K562 (cell line): ENCODE data around the gene SACS. TPM values are rescaled to one million over a fixed set of nuclear protein-coding genes. Genes with fewer than 3 reads are reported as not detected.

ENCODE experiments used
- ATAC-seq: fragments of 200-7000 bp; cut with Tn5 transposase; 3 replicates; pipeline ENCODE4 v1.9.1; 2020; ENCODE audit warnings: moderate library complexity
- BruUV-seq: library from RNA; stranded (reverse); fragments of 400-500 nt; replicated peaks from 2 replicates; lab custom pipeline; 2021; lab: Mats Ljungman, UMichigan
- CTCF ChIA-PET: fragments of 300-600 bp; formaldehyde crosslinking; extraction: SDS; loops from one replicate; lab custom pipeline; 2021; ENCODE audit warnings: low intra/inter-chr PET ratio; lab: Yijun Ruan, JAX
- POLR2A ChIA-PET: fragments of 300-600, 350-650 bp; sonication (Branson Sonifier 250); formaldehyde crosslinking; extraction: SDS; loops from one replicate; lab custom pipeline; 2021; ENCODE audit warnings: antibody characterized with exemption, inconsistent platforms; lab: Yijun Ruan, JAX
- DNase-seq, 4 experiments: peaks; one replicate each; pipeline versions ENCODE4 v3.0.0 to v3.0.0-alpha.2; 2011 to 2018; ENCODE audit warnings: low spot score in 3 of 4, mixed read lengths in 3 of 4; ENCODE audit errors: extremely low read depth in 1 of 4
- FAIRE-seq: peaks from 2 replicates; lab custom pipeline; 2011; peaks lifted over from hg19 to GRCh38; lab: Jason Lieb, UNC
- H2AFZ ChIP-seq: 2 replicates; pipeline ENCODE4 v1.6.0; 2011; ENCODE audit warnings: low read depth, low read length, control low read depth, inconsistent platforms
- H3K27ac ChIP-seq: fragments of 200-600 bp; 3 replicates; pipeline ENCODE4 v1.8.0; 2011; ENCODE audit warnings: low read depth, mild to moderate bottlenecking, control low read depth, inconsistent platforms, low read length, moderate library complexity, mixed read lengths; ENCODE audit errors: extremely low read depth
- H3K27me3 ChIP-seq, 2 experiments: fragments of 300-600 bp in 1 of 2; 2 replicates in 1 of 2; 3 replicates in 1 of 2; pipeline versions ENCODE4 v1.6.0 to v1.8.0; 2011; ENCODE audit warnings: inconsistent platforms in 2 of 2, low read length in 2 of 2, mild to moderate bottlenecking in 1 of 2, mixed read lengths in 1 of 2, moderate library complexity in 1 of 2; ENCODE audit not compliant: control insufficient read depth in 2 of 2, insufficient read depth in 2 of 2
- H3K36me3 ChIP-seq: fragments of 300-600 bp; 3 replicates; pipeline ENCODE4 v1.8.0; 2011; ENCODE audit warnings: mild to moderate bottlenecking, low read length, inconsistent platforms; ENCODE audit not compliant: control insufficient read depth, insufficient read depth
- H3K4me1 ChIP-seq, 2 experiments: fragments of 200-600 bp in 1 of 2; replicated peaks in 1 of 2; 2 replicates in 1 of 2; 3 replicates in 1 of 2; pipeline versions ENCODE4 v1.5.1 to v1.8.0; 2011; ENCODE audit warnings: inconsistent platforms in 2 of 2, low read length in 2 of 2, mild to moderate bottlenecking in 1 of 2, mixed read lengths in 1 of 2, moderate library complexity in 1 of 2; ENCODE audit not compliant: control insufficient read depth in 2 of 2, insufficient read depth in 2 of 2
- H3K4me2 ChIP-seq: 2 replicates; pipeline ENCODE4 v1.6.1; 2011; ENCODE audit warnings: low read length, control low read depth, inconsistent platforms, mixed read lengths; ENCODE audit not compliant: insufficient read depth
- H3K4me3 ChIP-seq: fragments of 200-600 bp; sonication (generic), shearing (Covaris generic); 2 replicates; pipeline ENCODE4 v1.5.1; 2016; ENCODE audit warnings: control low read depth, inconsistent platforms
- H3K79me2 ChIP-seq: fragments of 200-600 bp; 3 replicates; pipeline ENCODE4 v1.8.0; 2011; ENCODE audit warnings: low read length, inconsistent platforms; ENCODE audit not compliant: control insufficient read depth, insufficient read depth
- H3K9ac ChIP-seq, 2 experiments: 2 replicates each; pipeline versions ENCODE4 v1.6.0 to v1.6.1; 2011; ENCODE audit warnings: low read depth in 2 of 2, low read length in 2 of 2, control low read depth in 1 of 2, inconsistent platforms in 1 of 2, mild to moderate bottlenecking in 1 of 2, mixed read lengths in 1 of 2; ENCODE audit not compliant: insufficient read depth in 1 of 2
- H3K9me1 ChIP-seq: one replicate; pipeline ENCODE4 v1.6.0; 2011; ENCODE audit warnings: inconsistent platforms, mild to moderate bottlenecking, low read length, moderate library complexity; ENCODE audit not compliant: control insufficient read depth, insufficient read depth
- H3K9me3 ChIP-seq: replicated peaks from 2 replicates; pipeline ENCODE4 v1.5.1; 2011; ENCODE audit warnings: low read depth, low read length, inconsistent platforms; ENCODE audit not compliant: control insufficient read depth, insufficient read depth
- H4K20me1 ChIP-seq: replicated peaks from 2 replicates; pipeline ENCODE4 v1.6.1; 2011; ENCODE audit warnings: low read length, inconsistent platforms, mixed read lengths; ENCODE audit not compliant: control insufficient read depth, insufficient read depth
- GABPA ChIP-seq: fragments of 200-800 bp; sonication (Bioruptor generic); conservative IDR thresholded peaks from 2 replicates; pipeline ENCODE4 v1.6.1; 2016; ENCODE audit warnings: low read depth, missing genetic modification characterization, missing compliant biosample characterization
- PBX2 ChIP-seq, 2 experiments: IDR thresholded peaks in 1 of 2; conservative IDR thresholded peaks in 1 of 2; 2 replicates each; pipeline ENCODE4 v1.6.1; 2016; ENCODE audit warnings: low read depth in 2 of 2, mild to moderate bottlenecking in 1 of 2, missing compliant biosample characterization in 1 of 2, missing genetic modification characterization in 1 of 2, moderate library complexity in 1 of 2
- whole genome bisulfite sequencing: fragments of 100-300 bp; shearing (Covaris generic); methylation state at CpG from one replicate; pipeline ENCODE4 v1.1.6; 2016; ENCODE audit warnings: low coverage, mixed read lengths; ENCODE audit not compliant: insufficient coverage; ENCODE audit errors: missing lambda C conversion rate; 5-methylcytosine and 5-hydroxymethylcytosine counted together
- in situ Hi-C: fragments of 300-500 bp; cut with MboI; formaldehyde crosslinking; loops from 4 replicates; pipeline ENCODE4 v1.15.0; 2018; ENCODE audit warnings: inconsistent platforms, mixed read lengths
- intact Hi-C: fragments of 100-400 bp; cut with micrococcal nuclease; formaldehyde crosslinking; loops from 2 replicates; pipeline ENCODE4 v1.14.2; 2022
- polyA plus RNA-seq, 8 experiments: library from polyadenylated mRNA; depleted of rRNA in 4 of 8; stranded (reverse) in 5 of 8; unstranded in 3 of 8; fragments of >200 nt; fragmentation: Nextera tagmentation in 2 of 8; fragmentation: Illumina TruSeq in 1 of 8; extraction: Ambion mirVana in 2 of 8; extraction: Trizol in 1 of 8; gene quantifications; 2 replicates each; pipeline versions ENCODE4 v1.2.1 to v1.2.3, GENCODE V29; 2011 to 2014; ENCODE audit warnings: inconsistent platforms in 1 of 8, missing spikeins in 1 of 8
- total RNA-seq, 7 experiments: library from RNA; depleted of rRNA in 6 of 7; stranded (reverse); fragments of >200 nt in 6 of 7; fragmentation: Illumina TruSeq in 2 of 7; extraction: Trizol in 2 of 7; gene quantifications; 2 replicates each; pipeline versions ENCODE4 v1.2.1 to v1.2.3, GENCODE V29; 2011 to 2021; ENCODE audit warnings: low replicate concordance in 1 of 7
- TF ChIP-seq, protein P1 (sequence below): fragments of 200-800 bp; sonication (Bioruptor generic); IDR thresholded peaks from 2 replicates; pipeline ENCODE4 v1.6.1; 2017; ENCODE audit warnings: missing genetic modification characterization, missing compliant biosample characterization

SACS gene
- total and polyA plus RNA-seq, 9 of the 15 experiments (the other 6 are each of a cell fraction or from before 2014, with no cell fraction given) = 4.7 to 28.2 (median 18.9) TPM

DNA sequence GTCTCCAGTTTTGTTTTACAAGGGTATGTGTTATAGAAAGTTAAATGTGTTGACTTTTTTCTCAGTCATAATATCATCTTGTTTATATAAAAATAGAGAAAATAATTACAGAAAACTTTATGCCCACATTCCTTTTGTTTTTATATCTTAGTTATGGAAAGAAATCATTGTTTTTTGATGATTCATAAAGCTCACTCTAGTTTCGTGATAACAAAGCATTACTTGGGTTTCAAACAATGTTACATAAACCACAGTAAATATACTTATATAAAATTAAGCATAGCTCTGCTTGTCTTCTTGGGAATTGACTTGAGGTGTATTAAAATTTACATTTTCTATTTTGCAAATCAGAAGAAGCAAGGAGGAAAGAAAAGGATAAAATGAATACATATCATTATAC is 140.9 kb downstream of the SACS start:
- H3K27me3 ChIP-seq = no peaks in the 10 kb centered on the region
- intact Hi-C loops = no loop called here
- no peaks in the 10 kb centered on the region for H3K36me3 ChIP-seq
- H3K4me2 ChIP-seq = no peak overlapping the region
- no peaks in the 10 kb centered on the region for H3K9me3 ChIP-seq
- H3K9me1 ChIP-seq = no peaks in the 10 kb centered on the region
- no peak overlapping the region for H3K9ac ChIP-seq
- in situ Hi-C loops = no loop called here
- no peaks in the 10 kb centered on the region for H4K20me1 ChIP-seq
- no peak overlapping the region for H3K27ac ChIP-seq
- H3K4me1 ChIP-seq = no peaks in the 10 kb centered on the region
- FAIRE-seq (no peak), ATAC-seq (no peak), DNase-seq (no peak)
- BruUV-seq = no TSS peak
- whole genome bisulfite sequencing = 0% methylated on average over 1 of the region's 1 CpG
- CTCF ChIA-PET = no interaction called here
- TF ChIP-seq, protein P1, sequence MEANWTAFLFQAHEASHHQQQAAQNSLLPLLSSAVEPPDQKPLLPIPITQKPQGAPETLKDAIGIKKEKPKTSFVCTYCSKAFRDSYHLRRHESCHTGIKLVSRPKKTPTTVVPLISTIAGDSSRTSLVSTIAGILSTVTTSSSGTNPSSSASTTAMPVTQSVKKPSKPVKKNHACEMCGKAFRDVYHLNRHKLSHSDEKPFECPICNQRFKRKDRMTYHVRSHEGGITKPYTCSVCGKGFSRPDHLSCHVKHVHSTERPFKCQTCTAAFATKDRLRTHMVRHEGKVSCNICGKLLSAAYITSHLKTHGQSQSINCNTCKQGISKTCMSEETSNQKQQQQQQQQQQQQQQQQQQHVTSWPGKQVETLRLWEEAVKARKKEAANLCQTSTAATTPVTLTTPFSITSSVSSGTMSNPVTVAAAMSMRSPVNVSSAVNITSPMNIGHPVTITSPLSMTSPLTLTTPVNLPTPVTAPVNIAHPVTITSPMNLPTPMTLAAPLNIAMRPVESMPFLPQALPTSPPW (CRISPR knock-in tag) = no peak
- H3K4me3 ChIP-seq = no peak overlapping the region
- H3K79me2 ChIP-seq = no peaks in the 10 kb centered on the region
- no peak overlapping the region for H2AFZ ChIP-seq
- POLR2A ChIA-PET = no interaction called here

- TF ChIP-seq PBX2 (CRISPR knock-in tag; IDR thresholded peaks at IDR 0.05; ENCODE audit: low read depth) (no peak), PBX2 (tag; conservative IDR thresholded peaks at IDR 0.05; ENCODE audit: low read depth) (peak; percentile 53; the same call in 1 of the 2 replicates), GABPA (tag) (no peak)
- no peaks in the 10 kb centered on the region for H3K27me3 ChIP-seq
- in situ Hi-C loops = no loop called here
- WGBS = 0% methylated on average over 5 of the region's 5 CpGs
- no peak overlapping the region for H3K27ac ChIP-seq
- POLR2A ChIA-PET = no interaction called here
- H2AFZ ChIP-seq = no peak overlapping the region
- no peak overlapping the region for H3K4me2 ChIP-seq
- CTCF ChIA-PET = no interaction called here
- intact Hi-C loops = no loop called here
- no peak overlapping the region for H3K9ac ChIP-seq
- H3K79me2 ChIP-seq = no peaks in the 10 kb centered on the region
- FAIRE-seq = no peak
- H3K9me3 ChIP-seq = no peaks in the 10 kb centered on the region
- H3K4me1 ChIP-seq = no peaks in the 10 kb centered on the region
- no peaks in the 10 kb centered on the region for H3K36me3 ChIP-seq
- no peak overlapping the region for H3K4me3 ChIP-seq
- H4K20me1 ChIP-seq = no peaks in the 10 kb centered on the region
- no TSS peak for BruUV-seq
- no peak for ATAC-seq
- no peaks in the 10 kb centered on the region for H3K9me1 ChIP-seq
- peak in 1 of 4 experiments; percentile 0 for DNase-seq
Measured at GRCh38 chr13:23289917-23290357, 143.6 kb downstream of the SACS start.
